ENCODE measurements around the gene NR2C2. TPM values are rescaled to one million over a fixed set of nuclear protein-coding genes. Genes with fewer than 3 reads are reported as not detected.

Gene NR2C2
- total and polyA plus RNA-seq, 2 of the 13 experiments (the other 11 are each of a cell fraction or from before 2014, with no cell fraction given), result 7.8 to 11.8 TPM

GRCh38 chr3:15064835-15065549 is 117.6 kb downstream of the NR2C2 start, which contains the start of gene MRPS25 (continued):
- TF ChIP-seq TIGD3 (CRISPR knock-in tag; IDR thresholded peaks at IDR 0.05; ENCODE audit: borderline replicate concordance), result no peak
- TF ChIP-seq ZNF576 (CRISPR knock-in tag; IDR thresholded peaks at IDR 0.05), result no peak
- TF ChIP-seq RBM22 (optimal IDR thresholded peaks at IDR 0.05; ENCODE audit: low read length), result no peak
- peak; percentile 54; the same call in 1 of the 2 replicates for TF ChIP-seq ZNF343 (CRISPR knock-in tag; IDR thresholded peaks at IDR 0.05)
- TF ChIP-seq RORA (CRISPR knock-in tag; IDR thresholded peaks at IDR 0.05), result no peak
- peak; percentile 45; the same call in 1 of the 2 replicates for TF ChIP-seq HNF4A (CRISPR knock-in tag; IDR thresholded peaks at IDR 0.05)
- peak; percentile 77 for TF ChIP-seq E2F5 (CRISPR knock-in tag; conservative IDR thresholded peaks at IDR 0.05)
- no peak for TF ChIP-seq FOXA1 (IDR thresholded peaks at IDR 0.05)
- TF ChIP-seq FOXA1 (CRISPR knock-in tag; IDR thresholded peaks at IDR 0.05), result no peak
- TF ChIP-seq HNF4G (IDR thresholded peaks at IDR 0.05; ENCODE audit: borderline replicate concordance, low read depth, low read length), result peak; percentile 41; the same call in 1 of the 2 replicates
- TF ChIP-seq HNF4G (CRISPR knock-in tag; IDR thresholded peaks at IDR 0.05; ENCODE audit: borderline replicate concordance, low read depth), result no peak
- TF ChIP-seq GABPB1 (CRISPR knock-in tag; IDR thresholded peaks at IDR 0.05), result peak; percentile 92
- 0 out of 2 replicates have a peak, but pooled peaks have one; percentile 70 for TF ChIP-seq MTERF4 (CRISPR knock-in tag; IDR thresholded peaks at IDR 0.05)
- no peak for TF ChIP-seq TERF1 (CRISPR knock-in tag; IDR thresholded peaks at IDR 0.05)
- no peak for TF ChIP-seq ZNF44 (CRISPR knock-in tag; IDR thresholded peaks at IDR 0.05)
- TF ChIP-seq NR2F6 (IDR thresholded peaks at IDR 0.05), result no peak
- TF ChIP-seq NR2F6 (CRISPR knock-in tag; IDR thresholded peaks at IDR 0.05), result 0 out of 2 replicates have a peak, but pooled peaks have one; percentile 39
- TF ChIP-seq ZNF432 (CRISPR knock-in tag; IDR thresholded peaks at IDR 0.05; ENCODE audit: borderline replicate concordance), result no peak
- no peak for TF ChIP-seq ZNF660 (CRISPR knock-in tag; IDR thresholded peaks at IDR 0.05; ENCODE audit: borderline replicate concordance, low read depth)
- TF ChIP-seq MBD4 (IDR thresholded peaks at IDR 0.05; ENCODE audit: borderline replicate concordance, low read length), result no peak
- TF ChIP-seq KDM2A (CRISPR knock-in tag; IDR thresholded peaks at IDR 0.05; ENCODE audit: borderline replicate concordance, low read depth), result peak; percentile 91
- no peak for TF ChIP-seq ZBTB2 (CRISPR knock-in tag; IDR thresholded peaks at IDR 0.05; ENCODE audit: low read depth)
- peak; percentile 52 for TF ChIP-seq THRA (CRISPR knock-in tag; IDR thresholded peaks at IDR 0.05; ENCODE audit: borderline replicate concordance)
